ENCODE data around the gene FRYL.
"Not testable (repeated sequence)": the region's sequence is repeated elsewhere in the genome, so short reads cannot be mapped to it uniquely, and the experiment has no call there.

The FRYL gene

DNA sequence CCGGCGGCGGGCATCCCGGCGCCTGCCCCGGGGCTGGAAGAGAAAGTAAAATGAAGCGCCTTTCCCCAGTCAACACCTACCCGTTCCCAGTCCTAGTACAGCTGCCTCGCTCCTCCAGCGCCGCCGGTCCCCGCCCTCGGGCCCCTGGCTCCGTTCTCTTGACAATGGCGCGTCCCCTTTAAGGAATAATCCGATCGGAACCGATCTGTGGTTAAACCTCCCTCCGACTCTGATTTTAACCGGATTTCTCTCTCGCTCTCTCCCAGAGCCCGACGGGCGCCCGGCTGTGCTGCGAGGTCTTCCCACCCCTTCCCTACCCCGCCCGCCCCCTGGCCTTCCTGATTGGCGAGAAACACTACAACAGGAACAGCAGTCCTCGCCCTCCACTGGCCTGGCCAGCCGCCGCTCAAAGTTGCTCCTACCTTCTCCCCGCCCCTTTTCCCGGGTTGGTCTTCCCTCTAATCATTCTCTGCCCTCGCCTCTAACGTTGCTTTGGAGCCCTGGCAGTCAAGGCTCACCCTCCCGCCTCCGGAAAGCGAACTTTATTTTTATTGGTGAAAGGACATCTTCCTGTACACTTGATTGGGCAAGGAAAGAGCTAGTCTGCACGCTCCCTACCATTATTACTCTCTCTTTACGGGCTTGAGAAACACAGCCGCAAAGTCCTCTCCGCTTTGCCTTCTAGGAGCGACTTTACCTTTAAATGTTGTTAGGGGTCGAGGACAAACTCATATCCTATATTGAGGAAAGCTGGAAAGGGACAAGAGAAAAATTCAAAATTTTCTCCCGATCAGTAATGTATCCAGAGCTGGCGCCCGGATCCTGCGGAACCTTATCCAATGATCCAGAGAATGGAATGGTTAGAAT is at the start of gene FRYL:
Gene FRYL (minus strand): TSS at position 282 of the 867 bp plus-strand sequence. CDS start 145,869 bp downstream, outside the sequence.
- in situ Hi-C loops (cut with MboI; ENCODE audit: low pct_unique_long_range_greater_than_20kb, low sequenced_read_pairs, unreplicated experiment) = no loop called here
- DNase-seq (ENCODE audit: low spot score) = peak; percentile 95
- TF ChIP-seq, protein P1, sequence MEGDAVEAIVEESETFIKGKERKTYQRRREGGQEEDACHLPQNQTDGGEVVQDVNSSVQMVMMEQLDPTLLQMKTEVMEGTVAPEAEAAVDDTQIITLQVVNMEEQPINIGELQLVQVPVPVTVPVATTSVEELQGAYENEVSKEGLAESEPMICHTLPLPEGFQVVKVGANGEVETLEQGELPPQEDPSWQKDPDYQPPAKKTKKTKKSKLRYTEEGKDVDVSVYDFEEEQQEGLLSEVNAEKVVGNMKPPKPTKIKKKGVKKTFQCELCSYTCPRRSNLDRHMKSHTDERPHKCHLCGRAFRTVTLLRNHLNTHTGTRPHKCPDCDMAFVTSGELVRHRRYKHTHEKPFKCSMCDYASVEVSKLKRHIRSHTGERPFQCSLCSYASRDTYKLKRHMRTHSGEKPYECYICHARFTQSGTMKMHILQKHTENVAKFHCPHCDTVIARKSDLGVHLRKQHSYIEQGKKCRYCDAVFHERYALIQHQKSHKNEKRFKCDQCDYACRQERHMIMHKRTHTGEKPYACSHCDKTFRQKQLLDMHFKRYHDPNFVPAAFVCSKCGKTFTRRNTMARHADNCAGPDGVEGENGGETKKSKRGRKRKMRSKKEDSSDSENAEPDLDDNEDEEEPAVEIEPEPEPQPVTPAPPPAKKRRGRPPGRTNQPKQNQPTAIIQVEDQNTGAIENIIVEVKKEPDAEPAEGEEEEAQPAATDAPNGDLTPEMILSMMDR (IDR thresholded peaks at IDR 0.05; ENCODE audit: extremely low read depth, insufficient read depth, missing control alignments) = no peak

DNA sequence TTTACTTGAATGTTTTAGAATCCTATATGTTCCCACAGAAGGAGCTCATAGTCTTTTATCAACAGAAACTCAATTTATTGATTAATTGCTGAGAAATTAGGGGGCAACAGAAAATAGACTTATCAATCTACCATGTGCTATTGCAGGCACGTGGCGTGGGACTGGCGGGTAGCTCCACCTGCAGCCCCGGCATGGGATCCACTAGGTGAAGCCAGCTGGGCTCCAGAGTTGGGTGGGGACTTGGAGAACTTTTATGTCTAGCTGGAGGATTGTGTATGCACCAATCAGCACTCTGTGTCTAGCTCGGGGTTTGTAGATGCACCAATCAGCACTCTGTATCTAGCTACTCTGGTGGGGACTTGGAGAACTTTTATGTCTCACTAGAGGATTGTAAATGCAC is 47.5 kb upstream of the FRYL start:
- TF ChIP-seq, protein P1 (IDR thresholded peaks at IDR 0.05; ENCODE audit: extremely low read depth, insufficient read depth, missing control alignments) = no peak
- in situ Hi-C loops (cut with MboI; ENCODE audit: low pct_unique_long_range_greater_than_20kb, low sequenced_read_pairs, unreplicated experiment) = no loop called here
- no peak for DNase-seq (ENCODE audit: low spot score)

DNA sequence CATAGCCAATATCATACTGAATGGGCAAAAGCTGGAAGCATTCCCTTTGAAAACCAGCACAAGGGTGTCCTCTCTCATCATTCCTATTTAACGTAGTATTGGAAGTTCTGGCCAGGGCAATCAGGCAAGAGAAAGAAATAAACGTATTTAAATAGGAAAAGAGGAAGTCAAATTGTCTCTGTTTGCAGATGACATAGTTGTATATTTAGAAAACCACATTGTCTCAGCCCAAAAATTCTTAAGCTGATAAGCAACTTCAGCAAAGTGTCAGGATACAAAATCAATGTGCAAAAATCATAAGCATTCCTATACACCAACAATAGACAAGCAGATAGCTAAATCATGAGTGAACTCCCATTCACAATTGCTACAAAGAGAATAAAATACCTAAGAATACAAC is 41.4 kb upstream of the FRYL start:
- DNase-seq (ENCODE audit: low spot score); in situ Hi-C loops (cut with MboI; ENCODE audit: low pct_unique_long_range_greater_than_20kb, low sequenced_read_pairs, unreplicated experiment): not testable (repeated sequence)

DNA sequence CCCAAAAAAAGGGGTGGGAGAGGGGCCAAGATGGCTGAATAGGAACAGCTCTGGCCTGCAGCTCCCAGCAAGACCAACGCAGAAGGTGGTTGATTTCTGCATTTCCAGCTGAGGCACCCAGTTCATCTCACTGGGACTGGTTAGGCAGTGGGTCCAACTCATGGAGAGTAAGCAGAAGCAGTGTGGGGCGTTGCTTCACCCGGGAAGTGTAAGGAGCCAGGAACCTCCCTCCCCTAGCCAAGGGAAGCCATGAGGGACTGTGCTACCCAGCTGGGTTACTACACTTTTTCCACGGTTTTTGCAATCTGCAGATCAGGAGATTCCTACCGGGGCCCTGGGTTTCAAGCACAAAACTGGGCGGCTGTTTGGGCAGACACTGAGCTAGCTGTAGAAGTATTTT is 36.9 kb upstream of the FRYL start:
- in situ Hi-C loops (cut with MboI; ENCODE audit: low pct_unique_long_range_greater_than_20kb, low sequenced_read_pairs, unreplicated experiment) = no loop called here
- TF ChIP-seq, protein P1 (IDR thresholded peaks at IDR 0.05; ENCODE audit: extremely low read depth, insufficient read depth, missing control alignments) = no peak
- DNase-seq (ENCODE audit: low spot score) = no peak

DNA sequence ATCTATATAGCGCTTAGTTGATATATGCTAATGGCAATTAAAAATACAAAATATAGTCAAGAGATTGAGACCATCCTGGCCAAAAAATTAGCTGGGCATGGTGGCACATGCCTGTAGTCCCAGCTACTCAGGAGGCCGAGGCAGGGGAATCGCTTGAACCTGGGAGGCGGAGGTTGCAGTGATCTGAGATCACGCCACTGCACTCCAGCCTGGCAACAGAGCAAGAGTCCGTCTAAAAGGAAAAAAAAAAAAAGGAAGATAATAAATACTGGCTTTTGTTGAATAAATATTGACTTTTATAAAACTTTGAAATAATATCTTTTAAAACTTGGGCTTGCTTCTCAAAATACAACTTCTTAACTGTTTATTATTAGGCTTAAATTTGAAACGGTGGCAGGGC is 36.2 kb upstream of the FRYL start:
- in situ Hi-C loops (cut with MboI; ENCODE audit: low pct_unique_long_range_greater_than_20kb, low sequenced_read_pairs, unreplicated experiment); DNase-seq (ENCODE audit: low spot score): not testable (repeated sequence)

DNA sequence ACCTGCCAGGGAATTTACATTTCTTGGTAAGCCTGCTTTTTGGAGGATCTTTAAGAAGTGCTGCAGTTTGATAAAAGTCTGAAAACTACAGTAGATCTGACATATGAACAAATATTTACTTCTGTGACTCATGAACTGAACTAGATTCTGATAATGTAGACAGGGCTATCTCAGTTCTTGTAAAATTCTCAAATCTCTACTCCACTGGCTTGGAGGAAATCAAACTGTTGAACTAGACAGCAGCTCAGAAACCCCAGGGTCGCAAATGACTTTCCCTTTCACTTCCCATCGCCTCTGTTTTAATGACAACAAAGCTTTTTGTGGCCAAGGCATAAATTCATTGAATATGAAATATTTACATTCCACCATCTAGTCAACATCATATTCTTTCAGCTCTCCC is 35.4 kb upstream of the FRYL start:
- in situ Hi-C loops (cut with MboI; ENCODE audit: low pct_unique_long_range_greater_than_20kb, low sequenced_read_pairs, unreplicated experiment) = no loop called here
- TF ChIP-seq, protein P1 (IDR thresholded peaks at IDR 0.05; ENCODE audit: extremely low read depth, insufficient read depth, missing control alignments) = no peak
- peak; percentile 37 for DNase-seq (ENCODE audit: low spot score)

DNA sequence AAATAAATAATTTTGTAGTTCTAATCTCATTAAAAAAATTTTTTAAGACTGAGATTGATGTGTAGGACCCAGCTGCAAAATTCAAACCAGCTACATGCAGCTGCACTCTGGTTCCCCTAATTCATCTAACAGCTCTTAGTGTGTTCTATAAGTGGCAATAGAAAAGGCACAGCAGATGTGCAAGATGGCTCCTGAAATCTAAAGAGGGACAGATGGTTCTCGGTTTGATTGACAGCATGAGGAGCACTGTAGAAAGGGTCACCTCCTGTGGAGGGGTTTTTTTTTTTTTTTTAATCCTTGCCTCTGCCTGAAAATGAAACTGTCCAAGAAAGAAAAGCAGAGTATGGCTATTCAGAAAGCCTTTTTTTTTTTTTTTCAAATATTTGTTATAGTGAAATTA is 33.9 kb upstream of the FRYL start:
- in situ Hi-C loops (cut with MboI; ENCODE audit: low pct_unique_long_range_greater_than_20kb, low sequenced_read_pairs, unreplicated experiment) = no loop called here
- DNase-seq (ENCODE audit: low spot score) = peak; percentile 43
- TF ChIP-seq, protein P1 (IDR thresholded peaks at IDR 0.05; ENCODE audit: extremely low read depth, insufficient read depth, missing control alignments) = no peak

Data from GM13977 (cell line).